IMR-90 (cell line): ENCODE data around the gene C1orf74. TPM values are rescaled to one million over a fixed set of nuclear protein-coding genes. Genes with fewer than 3 reads are reported as not detected.

Source experiments
- ATAC-seq: fragments of 200-7000 bp; cut with Tn5 transposase; 2 replicates; pipeline ENCODE4 v1.9.1; 2020; ENCODE audit warnings: low read depth, mild to moderate bottlenecking, moderate library complexity
- BruUV-seq: library from RNA; stranded (reverse); fragments of 400-500 nt; replicated peaks from 2 replicates; lab custom pipeline; 2021; lab: Mats Ljungman, UMichigan
- CTCF ChIA-PET: fragments of 300-600 bp; formaldehyde crosslinking; extraction: SDS; loops from one replicate; lab custom pipeline; 2021; ENCODE audit warnings: antibody characterized with exemption; lab: Yijun Ruan, JAX
- POLR2A ChIA-PET: fragments of 300-600 bp; sonication (Branson Sonifier 250); formaldehyde crosslinking; loops from one replicate; lab custom pipeline; 2022; ENCODE audit warnings: antibody characterized with exemption; ENCODE audit not compliant: unreplicated experiment; lab: Charles Lee
- DNase-seq: peaks from one replicate; pipeline ENCODE4 v3.0.0; 2013
- H2AFZ ChIP-seq: replicated peaks from 2 replicates; pipeline ENCODE3; 2013; ENCODE audit warnings: low read length, mild to moderate bottlenecking; ENCODE audit not compliant: poor library complexity
- H2AK5ac ChIP-seq: 2 replicates; pipeline ENCODE4 v1.6.1; 2013; ENCODE audit warnings: low read depth, low read length, inconsistent platforms
- H2AK9ac ChIP-seq: replicated peaks from 2 replicates; pipeline ENCODE3; 2013; ENCODE audit warnings: mild to moderate bottlenecking, low read depth, low read length, moderate library complexity; ENCODE audit not compliant: poor library complexity
- H2BK120ac ChIP-seq: 2 replicates; pipeline ENCODE4 v1.6.1; 2013; ENCODE audit warnings: low read depth, low read length, inconsistent platforms
- H2BK15ac ChIP-seq: 3 replicates; pipeline ENCODE4 v1.6.1; 2013; ENCODE audit warnings: low read depth, low read length, inconsistent platforms
- H2BK20ac ChIP-seq: 2 replicates; pipeline ENCODE4 v1.6.1; 2013; ENCODE audit warnings: low read depth, mild to moderate bottlenecking, inconsistent platforms, low read length, moderate library complexity
- H2BK5ac ChIP-seq: 2 replicates; pipeline ENCODE4 v1.6.1; 2013; ENCODE audit warnings: mild to moderate bottlenecking, low read depth, low read length, inconsistent platforms; ENCODE audit not compliant: poor library complexity, severe bottlenecking
- H3K14ac ChIP-seq: replicated peaks from 2 replicates; pipeline ENCODE4 v1.6.1; 2013; ENCODE audit warnings: low read depth, low read length, inconsistent platforms
- H3K18ac ChIP-seq: 2 replicates; pipeline ENCODE4 v1.6.1; 2013; ENCODE audit warnings: low read depth, low read length, control low read depth
- H3K23ac ChIP-seq: 2 replicates; pipeline ENCODE4 v1.6.1; 2013; ENCODE audit warnings: low read depth, low read length, inconsistent platforms
- H3K27ac ChIP-seq: 2 replicates; pipeline ENCODE4 v1.5.1; 2013; ENCODE audit warnings: mild to moderate bottlenecking, control low read depth, low read length; ENCODE audit not compliant: insufficient read depth
- H3K27me3 ChIP-seq: 2 replicates; pipeline ENCODE4 v1.6.1; 2013; ENCODE audit warnings: low read length; ENCODE audit not compliant: control insufficient read depth, insufficient read depth
- H3K36me3 ChIP-seq: 2 replicates; pipeline ENCODE4 v1.6.1; 2013; ENCODE audit warnings: low read length, mixed read lengths; ENCODE audit not compliant: control insufficient read depth, insufficient read depth
- H3K4ac ChIP-seq: 2 replicates; pipeline ENCODE4 v1.6.1; 2013; ENCODE audit warnings: low read depth, low read length, inconsistent platforms
- H3K4me1 ChIP-seq: 2 replicates; pipeline ENCODE4 v1.6.1; 2013; ENCODE audit warnings: low read length, mixed read lengths; ENCODE audit not compliant: control insufficient read depth, insufficient read depth
- H3K4me2 ChIP-seq: 2 replicates; pipeline ENCODE4 v1.6.1; 2013; ENCODE audit warnings: low read depth, mild to moderate bottlenecking, control low read depth, low read length, moderate library complexity
- H3K4me3 ChIP-seq: 2 replicates; pipeline ENCODE4 v1.5.1; 2013; ENCODE audit warnings: low read depth, mild to moderate bottlenecking, control low read depth, low read length, moderate library complexity; ENCODE audit not compliant: insufficient read depth
- H3K56ac ChIP-seq: 2 replicates; pipeline ENCODE4 v1.6.1; 2013; ENCODE audit warnings: low read length, inconsistent platforms; ENCODE audit not compliant: insufficient read depth; ENCODE audit errors: extremely low read depth
- H3K79me1 ChIP-seq, 2 experiments: 2 replicates each; pipeline ENCODE4 v1.6.1; 2013; ENCODE audit warnings: low read length in 2 of 2, inconsistent platforms in 1 of 2, low read depth in 1 of 2
- H3K9ac ChIP-seq: 2 replicates; pipeline ENCODE4 v1.6.1; 2013; ENCODE audit warnings: low read depth, low read length, control low read depth
- H3K9me1 ChIP-seq: 2 replicates; pipeline ENCODE4 v1.6.1; 2013; ENCODE audit warnings: low read length, inconsistent platforms; ENCODE audit not compliant: insufficient read depth
- H3K9me3 ChIP-seq: 2 replicates; pipeline ENCODE4 v1.6.1; 2013; ENCODE audit warnings: low read length; ENCODE audit not compliant: control insufficient read depth, insufficient read depth
- H4K20me1 ChIP-seq: 2 replicates; pipeline ENCODE4 v1.6.1; 2013; ENCODE audit warnings: low read length, inconsistent platforms; ENCODE audit not compliant: insufficient read depth
- H4K5ac ChIP-seq: 2 replicates; pipeline ENCODE4 v1.6.1; 2013; ENCODE audit warnings: mild to moderate bottlenecking, low read depth, low read length, control low read depth
- H4K8ac ChIP-seq, 2 experiments: 2 replicates each; pipeline ENCODE4 v1.6.1; 2013; ENCODE audit warnings: low read depth in 2 of 2, low read length in 2 of 2, control low read depth in 1 of 2, inconsistent platforms in 1 of 2
- H4K91ac ChIP-seq: 2 replicates; pipeline ENCODE4 v1.6.1; 2013; ENCODE audit warnings: low read depth, low read length, inconsistent platforms; ENCODE audit not compliant: insufficient read depth
- BHLHE40 ChIP-seq: fragments of 150-350 bp; IDR thresholded peaks from 2 replicates; pipeline ENCODE4 v1.6.1; 2016; ENCODE audit warnings: mild to moderate bottlenecking, low read depth, low read length
- CHD1 ChIP-seq: IDR thresholded peaks from 2 replicates; pipeline ENCODE4 v1.6.1; 2012; ENCODE audit warnings: low read depth, low read length, improper control_type of control experiment
- ELK1 ChIP-seq: fragments of 150-350 bp; IDR thresholded peaks from 2 replicates; pipeline ENCODE4 v1.6.1; 2016; ENCODE audit warnings: low read depth, mild to moderate bottlenecking, low read length, moderate library complexity, borderline replicate concordance
- MAFK ChIP-seq: IDR thresholded peaks from 2 replicates; pipeline ENCODE4 v1.6.1; 2012; ENCODE audit warnings: low read depth, low read length, improper control_type of control experiment
- MAZ ChIP-seq: IDR thresholded peaks from 2 replicates; pipeline ENCODE4 v1.6.1; 2012; ENCODE audit warnings: low read depth, mild to moderate bottlenecking, low read length, improper control_type of control experiment, moderate library complexity, borderline replicate concordance
- MXI1 ChIP-seq: IDR thresholded peaks from 2 replicates; pipeline ENCODE4 v1.6.1; 2012; ENCODE audit warnings: low read depth, mild to moderate bottlenecking, low read length, moderate library complexity, borderline replicate concordance
- NFE2L2 ChIP-seq: fragments of 150-350 bp; IDR thresholded peaks from 2 replicates; pipeline ENCODE4 v1.6.1; 2016; ENCODE audit warnings: low read depth, mild to moderate bottlenecking, low read length
- POLR2A ChIP-seq: IDR thresholded peaks from 2 replicates; pipeline ENCODE4 v1.6.1; 2012; ENCODE audit warnings: mild to moderate bottlenecking, low read depth, low read length
- SMC3 ChIP-seq: fragments of 150-350 bp; IDR thresholded peaks from 2 replicates; pipeline ENCODE4 v1.6.1; 2016; ENCODE audit warnings: low read depth, mild to moderate bottlenecking, antibody characterized with exemption, low read length, moderate library complexity
- WGBS, 2 experiments: methylation state at CpG; one replicate each; pipeline versions ENCODE4 v1.1.5 to v1.1.7; 2013; ENCODE audit warnings: missing lambda C conversion rate in 2 of 2; ENCODE audit not compliant: insufficient read length in 1 of 2; ENCODE audit errors: extremely low coverage in 2 of 2; 5-methylcytosine and 5-hydroxymethylcytosine counted together
- dilution Hi-C: fragments of 300-500 bp; cut with HindIII; formaldehyde crosslinking; loops from one replicate; pipeline ENCODE4 v1.14.3; 2018; ENCODE audit warnings: low sequenced_read_pairs; ENCODE audit not compliant: unreplicated experiment
- in situ Hi-C: fragments of 300-500 bp; cut with MboI; formaldehyde crosslinking; loops from 3 replicates; pipeline ENCODE4 v1.14.3; 2019; ENCODE audit warnings: low sequenced_read_pairs, inconsistent platforms, mixed read lengths
- intact Hi-C: fragments of 100-400 bp; cut with micrococcal nuclease; formaldehyde crosslinking; loops from 2 replicates; pipeline ENCODE4 v1.10.0; 2022
- polyA plus RNA-seq, 3 experiments: library from polyadenylated mRNA; depleted of rRNA; stranded (reverse); fragments of >200 nt; gene quantifications; 2 replicates each; pipeline ENCODE4 v1.2.3, GENCODE V29; 2012; ENCODE audit warnings: low replicate concordance in 1 of 3
- total RNA-seq: library from RNA; depleted of rRNA; stranded (reverse); fragments of >200 nt; gene quantifications from 2 replicates; pipeline ENCODE4 v1.2.3, GENCODE V29; 2012
- TF ChIP-seq, protein P1 (sequence below): fragments of 150-350 bp; IDR thresholded peaks from 2 replicates; pipeline ENCODE4 v1.6.1; 2017; ENCODE audit warnings: mild to moderate bottlenecking, antibody characterized with exemption, low read length, low read depth

C1orf74 gene
- total and polyA plus RNA-seq, 2 of the 4 experiments (the other 2 are of a cell fraction): 1.1 to 4.3 TPM

DNA sequence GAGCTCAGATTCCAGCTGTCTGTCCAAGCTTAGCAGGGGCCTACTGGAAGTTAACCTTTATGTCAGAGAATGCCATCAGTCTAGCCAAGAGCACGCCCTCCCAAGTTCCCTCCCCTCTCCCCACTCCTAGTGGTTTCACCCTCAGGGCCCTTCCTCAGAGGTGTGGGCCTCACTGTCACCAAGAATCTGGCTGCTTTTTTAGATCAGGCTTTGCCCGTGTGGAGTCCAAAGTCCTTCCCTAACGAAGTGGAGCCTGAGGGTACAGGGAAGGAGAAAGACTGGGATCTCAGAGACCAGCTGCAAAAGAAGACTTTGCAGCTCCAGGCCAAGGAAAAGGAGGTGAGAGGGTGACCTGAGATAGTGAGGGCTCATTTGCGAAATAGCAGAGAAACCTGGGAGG lies 4.1 kb downstream of the C1orf74 start:
- H3K4me2 ChIP-seq: no peak overlapping the region
- POLR2A ChIA-PET: no interaction called here
- H2AK5ac ChIP-seq: no peak overlapping the region
- no peaks in the 10 kb centered on the region for H3K27me3 ChIP-seq
- no peak overlapping the region for H3K18ac ChIP-seq
- DNase-seq (no peak), ATAC-seq (no peak)
- no peak overlapping the region for H3K27ac ChIP-seq
- no peak overlapping the region for H3K14ac ChIP-seq
- H2AK9ac ChIP-seq: no peak overlapping the region
- TF ChIP-seq MAFK (no peak), NFE2L2 (no peak), MAZ (no peak), SMC3 (no peak), POLR2A (no peak), ELK1 (no peak), CHD1 (no peak), BHLHE40 (no peak), MXI1 (no peak)
- TF ChIP-seq, protein P1, sequence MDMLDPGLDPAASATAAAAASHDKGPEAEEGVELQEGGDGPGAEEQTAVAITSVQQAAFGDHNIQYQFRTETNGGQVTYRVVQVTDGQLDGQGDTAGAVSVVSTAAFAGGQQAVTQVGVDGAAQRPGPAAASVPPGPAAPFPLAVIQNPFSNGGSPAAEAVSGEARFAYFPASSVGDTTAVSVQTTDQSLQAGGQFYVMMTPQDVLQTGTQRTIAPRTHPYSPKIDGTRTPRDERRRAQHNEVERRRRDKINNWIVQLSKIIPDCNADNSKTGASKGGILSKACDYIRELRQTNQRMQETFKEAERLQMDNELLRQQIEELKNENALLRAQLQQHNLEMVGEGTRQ: no peak
- peaks cover 7 to 20% of the 10 kb centered on the region in 2 experiments; a peak in 3 of 4 replicates for H3K79me1 ChIP-seq
- no peaks in the 10 kb centered on the region for H3K36me3 ChIP-seq
- H3K9me1 ChIP-seq: peaks cover 8% of the 10 kb centered on the region; the same call in 1 of the 2 replicates
- no peak overlapping the region for H4K91ac ChIP-seq
- H3K56ac ChIP-seq: no peak overlapping the region
- in situ Hi-C loops (no loop called here), dilution Hi-C loops (no loop called here), intact Hi-C loops (no loop called here)
- no peaks in the 10 kb centered on the region for H4K20me1 ChIP-seq
- no peak overlapping the region for H2BK15ac ChIP-seq
- no peak overlapping the region for H2BK120ac ChIP-seq
- no peak overlapping the region for H3K23ac ChIP-seq
- 75% methylated on average over 2 of the region's 4 CpGs; no CpG with 5 or more reads in 1 of the 2 experiments for WGBS, 2 experiments
- CTCF ChIA-PET: no interaction called here
- no peaks in the 10 kb centered on the region; the same call in 1 of the 2 replicates for H3K4me1 ChIP-seq
- H2BK20ac ChIP-seq: no peak overlapping the region
- no peak overlapping the region for H4K5ac ChIP-seq
- no peak overlapping the region for H4K8ac ChIP-seq
- no peak overlapping the region for H3K9ac ChIP-seq
- no peak overlapping the region for H3K4ac ChIP-seq
- H2AFZ ChIP-seq: no peak overlapping the region
- BruUV-seq: no TSS peak
- no peak overlapping the region for H3K4me3 ChIP-seq
- H3K9me3 ChIP-seq: no peaks in the 10 kb centered on the region
- H2BK5ac ChIP-seq: no peak overlapping the region
